Right forelimb (tissue), 1 donor: ENCODE data around the gene ANTXR2.
"Not testable (repeated sequence)": the region's sequence is repeated elsewhere in the genome, so short reads cannot be mapped to it uniquely, and the experiment has no call there.

Source experiments
- DNase-seq: peaks from one replicate; pipeline ENCODE4 v3.0.0-alpha.2; 2018

The ANTXR2 gene

GRCh38 chr4:80016506-80016905 lies 56.5 kb downstream of the ANTXR2 start:
- no peak for DNase-seq

- DNase-seq, result no peak
Measured at GRCh38 chr4:80015407-80016189, 57.4 kb downstream of the ANTXR2 start.

GRCh38 chr4:80014531-80014930 lies 58.5 kb downstream of the ANTXR2 start:
- no peak for DNase-seq

DNA sequence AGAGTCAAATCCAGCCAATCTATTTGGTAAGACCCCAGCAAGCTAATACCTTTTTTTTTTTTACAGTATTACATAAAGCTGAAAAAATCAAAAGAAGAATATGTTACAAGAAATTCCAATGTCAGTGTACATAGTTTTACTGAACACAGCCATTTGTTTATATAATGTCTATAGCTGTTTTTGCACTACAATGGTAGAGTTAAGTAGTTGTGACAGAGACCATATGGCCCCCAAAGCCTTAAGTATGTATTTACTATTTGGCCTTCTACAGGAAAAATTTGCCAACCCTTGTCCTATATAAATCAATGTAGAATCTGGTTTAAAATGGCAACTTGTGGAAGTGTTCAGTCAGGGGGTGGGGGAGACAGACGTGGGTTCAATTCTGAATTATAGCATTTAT lies 60.7 kb downstream of the ANTXR2 start:
- DNase-seq, result no peak

- no peak for DNase-seq
Measured at GRCh38 chr4:80011636-80012236, 61.3 kb downstream of the ANTXR2 start.

- no peak for DNase-seq
Measured at GRCh38 chr4:80010316-80010715, 62.7 kb downstream of the ANTXR2 start.

GRCh38 chr4:80009806-80010205 lies 63.2 kb downstream of the ANTXR2 start:
- DNase-seq, result no peak

DNA sequence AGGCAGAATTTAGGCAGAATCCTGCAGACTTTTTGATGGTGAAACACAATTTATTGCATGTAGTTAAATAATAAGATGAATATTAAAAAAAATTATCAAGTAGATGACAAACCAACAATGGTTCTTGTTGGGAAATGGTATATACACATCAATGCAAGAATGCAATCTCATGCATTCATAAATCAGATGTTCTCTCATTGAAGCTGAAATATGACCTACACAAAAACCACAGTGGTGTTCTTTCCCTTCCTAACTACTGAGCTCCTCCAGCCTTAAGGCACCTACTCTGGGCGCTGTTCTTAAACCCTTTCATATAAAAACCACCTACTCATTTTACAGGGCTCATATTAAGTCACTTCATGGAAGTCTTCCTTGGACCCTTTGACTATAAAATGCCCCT lies 64.1 kb downstream of the ANTXR2 start:
- no peak for DNase-seq

GRCh38 chr4:80008351-80008750 lies 64.7 kb downstream of the ANTXR2 start:
- DNase-seq, result no peak

DNA sequence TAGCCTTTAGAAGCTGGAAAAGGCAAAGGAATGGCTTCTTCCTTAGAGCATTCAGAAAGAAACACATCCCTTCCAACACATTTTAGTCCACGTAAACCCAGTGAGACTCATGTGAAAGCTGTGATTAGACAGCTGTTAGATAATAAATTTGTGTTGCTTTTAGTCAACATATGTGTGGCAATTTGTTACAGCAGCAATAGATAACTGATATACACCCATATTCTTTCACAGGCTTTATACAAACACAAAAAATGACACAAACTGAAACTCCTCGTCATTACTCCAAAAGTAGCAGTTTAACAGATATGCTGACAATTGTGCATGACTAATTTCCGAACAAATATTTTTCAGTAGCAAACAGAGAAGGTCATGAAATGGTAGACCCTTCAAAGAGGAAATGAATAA lies 65.3 kb downstream of the ANTXR2 start:
- no peak for DNase-seq

DNA sequence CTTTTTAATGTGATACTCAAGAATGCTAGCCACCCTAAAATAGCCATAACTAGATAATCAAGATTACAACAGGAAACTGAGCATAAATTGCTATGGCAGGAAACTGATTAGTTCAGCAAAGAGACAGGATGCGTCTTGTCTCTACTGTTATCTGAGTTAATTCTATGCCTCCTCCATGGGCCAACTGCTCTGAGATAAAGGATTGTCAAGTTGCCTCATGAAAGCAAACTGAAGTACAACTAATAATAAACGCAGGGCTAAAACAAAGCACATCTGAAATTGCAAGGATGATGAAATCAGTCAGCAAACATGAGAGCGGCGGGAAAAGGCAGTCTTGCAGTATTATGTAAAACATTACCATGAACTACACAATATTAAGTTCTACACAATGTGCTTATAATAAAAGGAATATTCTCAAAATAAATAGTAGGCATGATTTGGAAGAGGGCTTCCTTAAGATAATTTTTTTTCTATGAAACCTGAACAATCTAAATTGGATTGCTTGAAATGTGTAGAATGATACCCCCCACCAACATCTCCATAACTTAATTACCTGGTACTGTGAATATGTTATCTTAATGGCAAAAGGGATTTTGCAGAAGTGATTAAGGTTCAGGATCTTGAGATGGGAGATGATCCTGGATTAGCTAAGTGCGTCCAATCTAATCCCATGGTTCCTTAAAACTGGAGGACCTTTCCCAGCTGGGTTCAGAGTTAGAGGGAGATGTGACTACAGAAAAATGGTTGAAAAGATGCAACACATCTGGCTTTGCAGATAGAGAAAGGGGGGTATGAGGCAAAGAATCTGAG lies 65.9 kb downstream of the ANTXR2 start:
- DNase-seq, result no peak

GRCh38 chr4:80005863-80006262 lies 67.2 kb downstream of the ANTXR2 start:
- no peak for DNase-seq

DNA sequence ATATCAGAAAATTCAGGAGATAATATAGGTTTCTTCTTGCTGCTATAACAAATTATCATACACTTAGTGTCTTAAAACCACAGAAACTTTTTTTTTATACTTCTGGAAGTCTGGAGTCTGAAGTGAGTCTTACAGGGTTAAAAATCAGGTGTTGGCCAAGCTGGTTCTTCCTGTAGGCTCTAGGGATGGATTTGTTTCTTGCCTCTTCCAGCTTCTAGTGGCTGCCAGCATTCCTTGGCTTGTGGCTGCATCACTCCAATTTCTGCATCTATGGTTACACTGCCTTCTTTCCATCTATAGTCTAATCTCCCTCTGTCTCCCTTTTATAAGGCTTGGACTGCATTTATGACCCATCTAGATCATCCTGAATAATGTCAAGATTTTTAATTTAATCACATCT lies 68.7 kb downstream of the ANTXR2 start:
- DNase-seq, result no peak

DNA sequence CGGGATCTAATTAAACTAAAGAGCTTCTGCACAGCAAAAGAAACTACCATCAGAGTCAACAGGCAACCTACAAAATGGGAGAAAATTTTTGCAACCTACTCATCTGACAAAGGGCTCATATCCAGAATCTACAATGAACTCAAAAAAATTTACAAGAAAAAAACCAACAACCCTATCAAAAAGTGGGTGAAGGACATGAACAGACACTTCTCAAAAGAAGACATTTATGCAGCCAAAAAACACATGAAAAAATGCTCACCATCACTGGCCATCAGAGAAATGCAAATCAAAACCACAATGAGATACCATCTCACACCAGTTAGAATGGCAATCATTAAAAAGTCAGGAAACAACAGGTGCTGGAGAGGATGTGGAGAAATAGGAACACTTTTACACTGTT lies 70.5 kb downstream of the ANTXR2 start:
- DNase-seq, result not testable (repeated sequence)

DNA sequence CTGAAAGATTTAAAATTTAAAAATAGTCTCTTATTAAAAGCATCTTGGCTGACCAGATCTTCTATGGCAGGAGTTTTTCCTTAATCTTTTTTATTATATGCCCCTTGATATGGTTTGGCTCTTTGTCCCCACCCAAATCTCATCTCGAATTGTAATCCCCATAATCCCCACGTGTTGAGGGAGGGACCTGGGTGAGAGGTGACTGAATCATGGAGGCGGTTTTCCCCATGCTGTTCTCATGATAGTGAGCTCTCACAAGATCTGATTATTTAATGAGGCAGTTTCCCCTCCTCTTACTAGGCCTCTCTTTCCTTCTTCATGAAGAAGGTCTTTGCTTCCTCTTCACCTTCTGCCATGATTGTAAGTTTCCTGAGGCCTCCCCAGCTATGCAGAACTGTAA lies 74.0 kb downstream of the ANTXR2 start:
- not testable (repeated sequence) for DNase-seq

DNA sequence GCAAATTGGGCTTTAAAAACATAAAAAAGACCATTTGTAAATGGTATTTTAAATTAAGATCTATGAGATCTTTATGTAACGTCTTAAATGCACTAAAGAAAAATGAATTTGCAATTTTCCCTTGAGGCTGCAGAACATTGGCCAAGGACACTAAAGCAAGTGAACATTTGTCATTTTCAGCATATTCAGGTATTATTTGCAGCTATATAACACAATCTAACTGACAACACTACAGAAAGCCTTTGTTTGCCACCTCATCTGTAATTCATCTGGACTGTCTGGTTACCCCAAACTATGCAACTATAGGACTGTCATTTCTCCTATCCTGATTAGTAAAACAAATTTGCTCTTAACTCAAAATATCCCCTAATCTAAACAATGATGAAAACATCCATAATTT lies 74.8 kb downstream of the ANTXR2 start:
- DNase-seq, result no peak

DNA sequence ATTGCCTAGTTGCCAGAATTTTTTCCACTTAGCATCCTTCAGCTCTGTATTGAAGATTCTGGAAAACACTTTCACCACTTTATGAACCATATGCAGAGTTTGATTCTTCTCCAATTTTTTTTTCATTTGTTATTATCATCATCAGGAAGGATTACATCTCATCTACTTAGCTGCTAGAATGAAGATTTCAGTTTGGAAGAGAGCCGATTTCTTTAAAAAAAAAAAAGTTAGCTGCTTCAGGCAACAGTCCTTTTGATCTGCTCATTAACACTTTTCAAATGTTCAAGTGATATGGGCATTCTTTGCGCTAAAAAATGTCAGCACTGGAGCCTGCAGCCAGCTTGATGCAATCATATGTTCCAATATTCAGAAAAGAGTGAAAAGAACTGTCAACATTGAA lies 76.2 kb downstream of the ANTXR2 start:
- DNase-seq, result no peak

- no peak for DNase-seq
Measured at GRCh38 chr4:79993476-79993875, 79.6 kb downstream of the ANTXR2 start.

DNA sequence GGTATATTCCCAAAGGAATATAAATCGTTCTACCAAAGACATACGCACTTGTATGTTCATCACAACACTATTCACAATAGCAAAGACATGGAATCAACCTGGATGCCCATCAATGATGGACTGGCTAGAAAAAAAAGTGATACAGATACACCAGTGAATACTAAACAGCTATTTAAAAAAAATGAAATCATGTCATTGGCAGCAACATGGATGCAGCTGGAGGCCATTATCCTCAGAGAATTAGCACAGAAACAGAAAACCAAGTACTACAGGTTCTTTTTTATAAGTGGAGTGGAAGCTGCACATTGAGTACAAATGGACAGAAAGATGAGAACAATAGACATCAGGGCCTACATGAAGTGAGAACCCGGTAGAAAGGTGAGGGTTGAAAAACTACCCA lies 81.4 kb downstream of the ANTXR2 start:
- DNase-seq, result no peak

DNA sequence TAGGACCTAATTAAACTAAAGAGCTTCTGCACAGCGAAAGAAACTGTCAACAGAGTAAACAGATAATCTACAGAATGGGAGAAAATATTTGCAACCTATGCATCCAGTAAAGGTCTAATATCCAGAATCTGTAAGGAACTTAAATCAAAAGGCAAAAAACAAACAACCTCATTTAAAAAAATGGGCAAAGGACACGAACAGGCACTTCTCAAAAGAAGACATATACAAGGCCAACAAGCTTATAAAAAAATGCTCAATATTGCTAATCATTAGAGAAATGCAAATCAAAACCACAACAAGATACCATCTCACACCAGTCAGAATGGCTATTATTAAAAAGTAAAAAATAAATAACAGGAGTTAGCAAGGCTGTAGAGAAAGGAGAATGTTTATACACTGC lies 81.9 kb downstream of the ANTXR2 start:
- not testable (repeated sequence) for DNase-seq

- DNase-seq, result no peak
Measured at GRCh38 chr4:79987401-79987800, 85.6 kb downstream of the ANTXR2 start.

DNA sequence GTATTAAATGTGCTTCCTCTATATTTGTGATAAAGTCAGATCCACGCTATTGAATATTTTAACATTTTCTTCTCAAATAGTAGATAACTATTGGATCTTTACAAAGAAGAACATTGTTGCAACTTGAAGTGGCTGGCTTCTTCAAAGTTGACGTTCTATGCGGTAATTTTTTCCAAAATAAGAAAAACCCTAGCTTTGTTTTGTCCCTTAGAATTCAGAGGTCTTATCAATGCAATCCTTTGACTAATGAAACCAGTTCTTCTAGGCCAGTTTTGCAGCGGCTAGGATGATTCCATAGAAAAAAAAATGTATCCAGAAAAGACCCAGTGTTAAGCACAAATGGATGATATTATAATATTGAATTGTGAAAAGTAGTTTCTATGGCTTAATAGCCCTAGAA lies 89.6 kb downstream of the ANTXR2 start:
- DNase-seq, result no peak

DNA sequence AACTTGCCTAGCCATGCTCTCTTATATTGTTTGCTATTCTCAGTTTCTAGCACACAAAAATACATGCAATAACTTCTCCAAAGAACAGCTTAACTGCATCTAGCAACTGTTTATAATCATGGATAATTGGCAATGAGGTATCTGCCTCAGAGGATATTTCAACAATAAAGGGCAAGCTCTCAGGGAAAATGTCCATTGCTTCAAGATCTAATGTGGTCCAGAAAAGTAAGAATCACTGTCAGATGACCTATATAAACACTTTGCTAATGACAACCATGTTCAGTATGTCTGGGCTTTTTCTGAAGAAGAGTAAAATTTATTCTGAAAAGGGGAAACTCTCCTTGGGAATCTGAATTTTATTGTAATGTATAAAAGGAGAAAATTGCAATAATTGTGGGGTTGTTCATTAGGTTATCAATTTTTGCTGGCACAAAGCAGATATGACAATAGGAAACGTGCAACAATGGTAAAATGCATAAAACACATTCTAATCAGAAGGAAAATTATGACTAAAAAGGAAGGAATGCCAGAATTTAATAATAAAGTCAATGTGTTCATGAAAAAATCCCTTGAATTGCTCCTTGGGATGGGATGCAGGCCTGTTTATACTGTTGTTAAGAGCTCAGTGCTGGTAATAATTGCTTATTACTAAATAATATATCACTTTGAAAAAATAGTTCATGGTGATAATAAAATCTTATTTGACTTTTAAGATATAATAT lies 90.3 kb downstream of the ANTXR2 start:
- no peak for DNase-seq
